Skin epidermis (tissue), 12 donors: ENCODE results near the gene MAST4.
A peak's percentile ranks its signal among the peaks of the same experiment; 100 is the strongest.

Experiments
- H3K27ac ChIP-seq, 21 experiments: fragments of 200-600 bp; sonication (generic) in 11 of 21; one replicate each; pipeline ENCODE4 v1.5.0; 2020; ENCODE audit warnings: mild to moderate bottlenecking in 3 of 21, inconsistent platforms in 2 of 21, moderate library complexity in 2 of 21
- H3K4me3 ChIP-seq, 7 experiments: fragments of 200-600 bp; sonication (generic) in 2 of 7; one replicate each; pipeline ENCODE4 v1.5.0; 2020; ENCODE audit warnings: inconsistent platforms in 2 of 7, mild to moderate bottlenecking in 2 of 7, moderate library complexity in 1 of 7

MAST4 gene

DNA sequence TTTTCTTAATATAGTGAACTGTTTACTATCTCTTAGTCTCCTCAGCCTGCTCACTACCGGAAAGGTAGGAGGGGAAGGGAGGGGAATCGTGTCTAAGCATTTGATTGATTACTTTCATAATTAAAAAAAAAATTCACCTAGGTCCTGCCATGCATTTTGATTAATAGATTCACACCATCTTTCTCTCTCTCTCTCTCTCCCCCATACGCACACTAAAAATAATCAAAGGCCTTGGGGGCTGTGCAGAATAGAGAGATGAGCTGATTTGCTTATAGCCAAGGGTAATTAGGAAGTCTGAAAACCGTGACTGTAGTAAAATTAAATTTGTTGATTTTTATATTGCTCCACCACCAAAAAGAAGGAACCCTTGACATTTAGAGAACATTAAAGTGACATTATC, 550.8 kb downstream of the MAST4 start:
- no peak overlapping the region for H3K27ac ChIP-seq
- no peak overlapping the region for H3K4me3 ChIP-seq

GRCh38 chr5:67147760-67148159, 551.6 kb downstream of the MAST4 start:
- Histone ChIP-seq H3K4me3 (no peak overlapping the region), H3K27ac (no peak overlapping the region)

- Histone ChIP-seq H3K4me3 (no peak overlapping the region), H3K27ac (no peak overlapping the region)
These were observed 553.1 kb downstream of the MAST4 start for GRCh38 chr5:67149057-67149950.

DNA sequence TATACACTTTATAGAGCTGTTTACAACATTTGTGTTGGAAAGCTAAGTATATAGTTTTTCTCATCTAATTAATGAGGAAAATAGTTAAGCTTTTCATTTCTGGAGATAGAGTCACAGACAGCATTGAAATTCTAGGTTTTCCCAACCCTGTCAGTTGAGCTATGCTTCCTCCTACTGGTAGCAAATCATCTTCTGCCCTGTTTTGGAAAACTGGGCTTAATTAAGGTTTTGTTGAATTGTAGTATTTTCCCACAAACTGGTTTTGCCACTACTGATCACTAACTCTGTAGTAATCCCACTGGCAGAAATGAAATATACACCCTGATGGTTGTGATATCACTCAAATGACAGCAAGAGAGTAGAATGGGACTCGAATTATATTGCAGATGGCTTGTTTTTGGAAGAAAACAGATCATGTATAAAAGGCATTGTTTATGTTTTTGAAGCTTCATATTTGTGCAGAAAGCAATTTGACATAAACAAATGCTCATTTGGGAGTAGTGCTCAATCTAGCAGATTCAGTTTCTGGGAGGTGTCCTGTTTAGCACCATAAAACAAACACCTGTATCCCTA, 553.8 kb downstream of the MAST4 start:
- Histone ChIP-seq H3K27ac (no peak overlapping the region), H3K4me3 (no peak overlapping the region)

- H3K27ac ChIP-seq, result no peak overlapping the region
- no peak overlapping the region for H3K4me3 ChIP-seq
These were observed 556.2 kb downstream of the MAST4 start for GRCh38 chr5:67152400-67152799.

DNA sequence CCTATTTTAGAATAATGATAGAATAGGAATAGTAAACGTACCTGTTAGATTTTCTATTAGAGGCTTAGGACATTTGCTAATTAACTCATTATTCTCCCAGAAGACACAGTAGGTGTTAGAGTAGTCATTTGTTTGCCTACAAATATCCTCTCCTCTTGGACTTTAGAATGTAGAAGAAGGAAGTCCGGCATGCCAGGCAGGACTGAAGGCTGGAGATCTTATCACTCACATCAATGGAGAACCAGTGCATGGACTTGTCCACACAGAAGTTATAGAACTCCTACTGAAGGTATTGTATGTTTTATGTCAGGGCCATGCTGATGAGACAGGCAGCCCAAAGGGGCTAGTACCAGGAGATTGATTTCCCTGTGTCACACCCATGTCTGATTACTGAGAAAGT, 557.1 kb downstream of the MAST4 start:
- Histone ChIP-seq H3K27ac (no peak overlapping the region), H3K4me3 (no peak overlapping the region)

- no peak overlapping the region for H3K4me3 ChIP-seq
- no peak overlapping the region for H3K27ac ChIP-seq
These were observed 558.5 kb downstream of the MAST4 start for GRCh38 chr5:67154556-67155206.

GRCh38 chr5:67156976-67157583, 560.9 kb downstream of the MAST4 start:
- no peak overlapping the region for H3K4me3 ChIP-seq
- H3K27ac ChIP-seq, result peak overlapping the region in 1 of 21 experiments; percentile 35

DNA sequence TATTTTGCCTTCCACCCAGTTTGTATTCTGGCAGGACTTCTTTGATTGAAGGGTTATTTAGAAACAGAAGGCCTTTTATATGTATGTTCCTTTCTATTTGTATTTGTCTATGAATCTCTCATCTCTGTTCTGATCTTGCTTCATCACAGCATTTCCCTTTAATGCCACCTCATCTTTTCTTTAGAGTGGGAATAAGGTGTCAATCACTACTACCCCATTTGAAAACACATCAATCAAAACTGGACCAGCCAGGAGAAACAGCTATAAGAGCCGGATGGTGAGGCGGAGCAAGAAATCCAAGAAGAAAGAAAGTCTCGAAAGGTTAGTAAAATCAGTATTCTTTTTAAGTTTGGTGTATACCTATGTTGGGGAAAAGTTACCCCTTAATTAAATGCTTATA, 564.1 kb downstream of the MAST4 start:
- H3K27ac ChIP-seq, result peak overlapping the region in 12 of 21 experiments; percentile 2 to 76 (median 48)
- no peak overlapping the region for H3K4me3 ChIP-seq

GRCh38 chr5:67160985-67161384, 564.8 kb downstream of the MAST4 start:
- H3K27ac ChIP-seq, result peak overlapping the region in 14 of 21 experiments; percentile 5 to 76 (median 30)
- H3K4me3 ChIP-seq, result no peak overlapping the region

- no peak overlapping the region for H3K4me3 ChIP-seq
These were observed 565.6 kb downstream of the MAST4 start for GRCh38 chr5:67161767-67162166.

DNA sequence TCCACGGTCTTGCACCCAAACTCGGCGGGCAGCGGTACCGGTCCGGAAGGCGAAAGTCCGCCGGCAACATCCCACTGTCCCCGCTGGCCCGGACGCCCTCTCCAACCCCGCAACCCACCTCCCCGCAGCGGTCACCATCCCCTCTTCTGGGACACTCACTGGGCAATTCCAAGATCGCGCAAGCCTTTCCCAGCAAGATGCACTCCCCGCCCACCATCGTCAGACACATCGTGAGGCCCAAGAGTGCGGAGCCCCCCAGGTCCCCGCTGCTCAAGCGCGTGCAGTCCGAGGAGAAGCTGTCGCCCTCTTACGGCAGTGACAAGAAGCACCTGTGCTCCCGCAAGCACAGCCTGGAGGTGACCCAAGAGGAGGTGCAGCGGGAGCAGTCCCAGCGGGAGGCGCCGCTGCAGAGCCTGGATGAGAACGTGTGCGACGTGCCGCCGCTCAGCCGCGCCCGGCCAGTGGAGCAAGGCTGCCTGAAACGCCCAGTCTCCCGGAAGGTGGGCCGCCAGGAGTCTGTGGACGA, 567.1 kb downstream of the MAST4 start:
- no peak overlapping the region for H3K4me3 ChIP-seq

More at GRCh38 chr5:67161767-67162166, 565.6 kb downstream of the MAST4 start:
- peak overlapping the region in 9 of 21 experiments; percentile 5 to 76 (median 38) for H3K27ac ChIP-seq

DNA sequence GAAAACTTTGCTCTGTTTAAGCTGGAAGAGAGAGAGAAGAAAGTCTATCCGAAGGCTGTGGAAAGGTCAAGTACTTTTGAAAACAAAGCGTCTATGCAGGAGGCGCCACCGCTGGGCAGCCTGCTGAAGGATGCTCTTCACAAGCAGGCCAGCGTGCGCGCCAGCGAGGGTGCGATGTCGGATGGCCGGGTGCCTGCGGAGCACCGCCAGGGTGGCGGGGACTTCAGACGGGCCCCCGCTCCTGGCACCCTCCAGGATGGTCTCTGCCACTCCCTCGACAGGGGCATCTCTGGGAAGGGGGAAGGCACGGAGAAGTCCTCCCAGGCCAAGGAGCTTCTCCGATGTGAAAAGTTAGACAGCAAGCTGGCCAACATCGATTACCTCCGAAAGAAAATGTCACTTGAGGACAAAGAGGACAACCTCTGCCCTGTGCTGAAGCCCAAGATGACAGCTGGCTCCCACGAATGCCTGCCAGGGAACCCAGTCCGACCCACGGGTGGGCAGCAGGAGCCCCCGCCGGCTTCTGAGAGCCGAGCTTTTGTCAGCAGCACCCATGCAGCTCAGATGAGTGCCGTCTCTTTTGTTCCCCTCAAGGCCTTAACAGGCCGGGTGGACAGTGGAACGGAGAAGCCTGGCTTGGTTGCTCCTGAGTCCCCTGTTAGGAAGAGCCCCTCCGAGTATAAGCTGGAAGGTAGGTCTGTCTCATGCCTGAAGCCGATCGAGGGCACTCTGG, 567.8 kb downstream of the MAST4 start:
- H3K4me3 ChIP-seq, result no peak overlapping the region
- peak overlapping the region in 3 of 21 experiments; percentile 93 to 99 (median 93) for H3K27ac ChIP-seq

More for the DNA sequence above, 567.1 kb downstream of the MAST4 start:
- H3K27ac ChIP-seq, result no peak overlapping the region

DNA sequence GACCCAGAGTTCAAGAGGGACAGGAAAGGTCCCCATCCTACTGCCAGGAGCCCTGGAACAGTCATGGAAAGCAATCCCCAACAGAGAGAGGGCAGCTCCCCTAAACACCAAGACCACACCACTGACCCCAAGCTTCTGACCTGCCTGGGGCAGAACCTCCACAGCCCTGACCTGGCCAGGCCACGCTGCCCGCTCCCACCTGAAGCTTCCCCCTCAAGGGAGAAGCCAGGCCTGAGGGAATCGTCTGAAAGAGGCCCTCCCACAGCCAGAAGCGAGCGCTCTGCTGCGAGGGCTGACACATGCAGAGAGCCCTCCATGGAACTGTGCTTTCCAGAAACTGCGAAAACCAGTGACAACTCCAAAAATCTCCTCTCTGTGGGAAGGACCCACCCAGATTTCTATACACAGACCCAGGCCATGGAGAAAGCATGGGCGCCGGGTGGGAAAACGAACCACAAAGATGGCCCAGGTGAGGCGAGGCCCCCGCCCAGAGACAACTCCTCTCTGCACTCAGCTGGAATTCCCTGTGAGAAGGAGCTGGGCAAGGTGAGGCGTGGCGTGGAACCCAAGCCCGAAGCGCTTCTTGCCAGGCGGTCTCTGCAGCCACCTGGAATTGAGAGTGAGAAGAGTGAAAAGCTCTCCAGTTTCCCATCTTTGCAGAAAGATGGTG, 568.8 kb downstream of the MAST4 start:
- H3K27ac ChIP-seq, result peak overlapping the region in 17 of 21 experiments; percentile 13 to 99 (median 86)
- H3K4me3 ChIP-seq, result peak overlapping the region in 1 of 7 experiments; percentile 36

DNA sequence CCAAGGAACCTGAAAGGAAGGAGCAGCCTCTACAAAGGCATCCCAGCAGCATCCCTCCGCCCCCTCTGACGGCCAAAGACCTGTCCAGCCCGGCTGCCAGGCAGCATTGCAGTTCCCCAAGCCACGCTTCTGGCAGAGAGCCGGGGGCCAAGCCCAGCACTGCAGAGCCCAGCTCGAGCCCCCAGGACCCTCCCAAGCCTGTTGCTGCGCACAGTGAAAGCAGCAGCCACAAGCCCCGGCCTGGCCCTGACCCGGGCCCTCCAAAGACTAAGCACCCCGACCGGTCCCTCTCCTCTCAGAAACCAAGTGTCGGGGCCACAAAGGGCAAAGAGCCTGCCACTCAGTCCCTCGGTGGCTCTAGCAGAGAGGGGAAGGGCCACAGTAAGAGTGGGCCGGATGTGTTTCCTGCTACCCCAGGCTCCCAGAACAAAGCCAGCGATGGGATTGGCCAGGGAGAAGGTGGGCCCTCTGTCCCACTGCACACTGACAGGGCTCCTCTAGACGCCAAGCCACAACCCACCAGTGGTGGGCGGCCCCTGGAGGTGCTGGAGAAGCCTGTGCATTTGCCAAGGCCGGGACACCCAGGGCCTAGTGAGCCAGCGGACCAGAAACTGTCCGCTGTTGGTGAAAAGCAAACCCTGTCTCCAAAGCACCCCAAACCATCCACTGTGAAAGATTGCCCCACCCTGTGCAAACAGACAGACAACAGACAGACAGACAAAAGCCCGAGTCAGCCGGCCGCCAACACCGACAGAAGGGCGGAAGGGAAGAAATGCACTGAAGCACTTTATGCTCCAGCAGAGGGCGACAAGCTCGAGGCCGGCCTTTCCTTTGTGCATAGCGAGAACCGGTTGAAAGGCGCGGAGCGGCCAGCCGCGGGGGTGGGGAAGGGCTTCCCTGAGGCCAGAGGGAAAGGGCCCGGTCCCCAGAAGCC, 569.6 kb downstream of the MAST4 start:
- H3K27ac ChIP-seq, result peak overlapping the region; percentile 23 to 99 (median 85)
- peak overlapping the region; percentile 4 to 36 (median 17) for H3K4me3 ChIP-seq

- Histone ChIP-seq H3K4me3 (peak overlapping the region; percentile 4 to 36 (median 17)), H3K27ac (peak overlapping the region in 20 of 21 experiments; percentile 73 to 99 (median 86))
These were observed 570.5 kb downstream of the MAST4 start for GRCh38 chr5:67166460-67167285.

DNA sequence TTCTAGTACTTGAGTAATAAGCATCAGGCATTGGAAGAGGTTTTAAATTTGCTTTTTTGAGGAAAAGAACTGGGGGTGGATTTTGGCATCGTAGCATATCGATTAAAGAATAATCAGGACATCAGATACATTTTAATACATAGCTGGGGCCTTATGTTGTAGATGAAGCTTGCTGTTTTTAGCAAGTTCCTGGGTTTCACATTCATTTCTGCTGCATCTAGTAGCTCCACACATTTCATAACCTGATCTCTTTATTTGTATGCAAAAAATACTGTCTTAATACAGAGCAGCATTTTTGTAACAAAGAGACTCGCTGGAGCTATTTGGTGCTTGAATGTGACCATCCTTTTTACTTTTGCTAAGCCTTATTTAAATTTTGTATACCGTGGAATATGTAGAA, 571.9 kb downstream of the MAST4 start:
- Histone ChIP-seq H3K4me3 (no peak overlapping the region), H3K27ac (peak overlapping the region in 3 of 21 experiments; percentile 40 to 99 (median 85))
